ENCODE measurements around the gene SPRR1A. TPM values are rescaled to one million over a fixed set of nuclear protein-coding genes. Genes with fewer than 3 reads are reported as not detected.

Gene SPRR1A
- total RNA-seq, 1 experiment from 2014 or later, result not detected

DNA sequence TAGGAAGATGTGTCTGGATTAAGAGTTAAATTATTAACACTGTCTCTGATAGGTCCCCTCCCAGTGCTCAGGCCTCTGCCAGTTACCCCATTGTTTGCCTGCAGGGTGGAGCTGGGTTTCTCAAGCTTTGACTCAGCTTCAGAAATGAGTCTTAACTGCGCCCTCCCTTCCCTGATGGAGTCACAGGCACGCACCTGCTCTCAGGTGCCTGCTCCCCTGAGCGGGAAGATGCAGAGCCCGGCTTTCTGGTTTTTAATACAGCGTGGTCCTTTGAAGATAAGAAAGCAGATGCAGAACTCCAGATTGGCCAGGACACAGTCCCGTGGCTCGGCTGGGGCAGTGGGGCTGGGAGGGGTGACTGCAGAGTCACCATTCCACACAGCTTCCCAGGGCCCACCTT lies 16.7 kb upstream of the SPRR1A start:
- DNase-seq (ENCODE audit: low read depth, low spot score), result no peak
- POLR2A ChIA-PET, result no interaction called here

DNA sequence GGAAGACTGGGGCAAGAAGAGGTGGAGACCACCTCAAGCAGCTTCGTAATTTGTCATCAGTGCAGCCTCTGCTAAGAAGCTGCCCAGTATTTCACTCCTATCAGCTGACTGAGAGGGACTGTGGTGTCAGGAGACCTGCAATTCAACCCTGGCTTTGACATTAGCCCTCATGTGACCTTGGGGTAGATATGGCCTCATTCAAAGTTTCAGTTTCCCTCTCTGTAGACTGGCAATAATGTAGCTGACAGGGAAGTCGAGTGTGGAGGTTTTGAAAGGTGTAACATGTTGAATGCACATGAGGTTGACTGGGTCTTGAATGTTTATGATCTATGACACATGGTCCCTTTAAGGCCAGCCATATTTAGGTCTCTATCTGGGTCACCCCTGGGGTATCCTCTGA lies 15.6 kb upstream of the SPRR1A start:
- DNase-seq (ENCODE audit: low read depth, low spot score) (no peak), ATAC-seq (no peak)
- no peak overlapping the region for H3K4me3 ChIP-seq (ENCODE audit: low read depth in 2 of 2, low read length in 2 of 2)
- intact Hi-C loops (cut with micrococcal nuclease; ENCODE audit: unreplicated experiment), result no loop called here
- ChIA-PET CTCF (no interaction called here), POLR2A (no interaction called here)
- no TSS peak for BruUV-seq (replicated peaks)
- no peaks in the 10 kb centered on the region for H3K4me1 ChIP-seq (ENCODE audit: control insufficient read depth, insufficient read depth, low read length)
- TF ChIP-seq POLR2AphosphoS5 (IDR thresholded peaks at IDR 0.05; ENCODE audit: low read depth, low read length), result no peak
- TF ChIP-seq CTCF (IDR thresholded peaks at IDR 0.05), result no peak
- H3K9me3 ChIP-seq (ENCODE audit: control insufficient read depth, insufficient read depth, low read depth, low read length), result no peaks in the 10 kb centered on the region
- H3K27ac ChIP-seq (ENCODE audit: low read length), result no peak overlapping the region
- no peaks in the 10 kb centered on the region; the same call in 1 of the 2 replicates for H3K27me3 ChIP-seq (ENCODE audit: control insufficient read depth, insufficient read depth, low read length)
- no peaks in the 10 kb centered on the region for H3K36me3 ChIP-seq (ENCODE audit: control insufficient read depth, insufficient read depth, low read length)
- in situ Hi-C loops (cut with HindIII; ENCODE audit: low pct_unique_long_range_greater_than_20kb, low sequenced_read_pairs), result no loop called here

More for the DNA sequence above, 16.7 kb upstream of the SPRR1A start:
- Histone ChIP-seq H3K4me3 (ENCODE audit: low read depth in 2 of 2, low read length in 2 of 2) (no peak overlapping the region), H3K36me3 (ENCODE audit: control insufficient read depth, insufficient read depth, low read length) (no peaks in the 10 kb centered on the region), H3K27me3 (ENCODE audit: control insufficient read depth, insufficient read depth, low read length) (no peaks in the 10 kb centered on the region; the same call in 1 of the 2 replicates), H3K9me3 (ENCODE audit: control insufficient read depth, insufficient read depth, low read depth, low read length) (no peaks in the 10 kb centered on the region), H3K4me1 (ENCODE audit: control insufficient read depth, insufficient read depth, low read length) (no peaks in the 10 kb centered on the region), H3K27ac (ENCODE audit: low read length) (no peak overlapping the region)
- intact Hi-C loops (cut with micrococcal nuclease; ENCODE audit: unreplicated experiment) (no loop called here), in situ Hi-C loops (cut with HindIII; ENCODE audit: low pct_unique_long_range_greater_than_20kb, low sequenced_read_pairs) (no loop called here)
- no TSS peak for BruUV-seq (replicated peaks)
- no peak for ATAC-seq
- TF ChIP-seq, protein P1, sequence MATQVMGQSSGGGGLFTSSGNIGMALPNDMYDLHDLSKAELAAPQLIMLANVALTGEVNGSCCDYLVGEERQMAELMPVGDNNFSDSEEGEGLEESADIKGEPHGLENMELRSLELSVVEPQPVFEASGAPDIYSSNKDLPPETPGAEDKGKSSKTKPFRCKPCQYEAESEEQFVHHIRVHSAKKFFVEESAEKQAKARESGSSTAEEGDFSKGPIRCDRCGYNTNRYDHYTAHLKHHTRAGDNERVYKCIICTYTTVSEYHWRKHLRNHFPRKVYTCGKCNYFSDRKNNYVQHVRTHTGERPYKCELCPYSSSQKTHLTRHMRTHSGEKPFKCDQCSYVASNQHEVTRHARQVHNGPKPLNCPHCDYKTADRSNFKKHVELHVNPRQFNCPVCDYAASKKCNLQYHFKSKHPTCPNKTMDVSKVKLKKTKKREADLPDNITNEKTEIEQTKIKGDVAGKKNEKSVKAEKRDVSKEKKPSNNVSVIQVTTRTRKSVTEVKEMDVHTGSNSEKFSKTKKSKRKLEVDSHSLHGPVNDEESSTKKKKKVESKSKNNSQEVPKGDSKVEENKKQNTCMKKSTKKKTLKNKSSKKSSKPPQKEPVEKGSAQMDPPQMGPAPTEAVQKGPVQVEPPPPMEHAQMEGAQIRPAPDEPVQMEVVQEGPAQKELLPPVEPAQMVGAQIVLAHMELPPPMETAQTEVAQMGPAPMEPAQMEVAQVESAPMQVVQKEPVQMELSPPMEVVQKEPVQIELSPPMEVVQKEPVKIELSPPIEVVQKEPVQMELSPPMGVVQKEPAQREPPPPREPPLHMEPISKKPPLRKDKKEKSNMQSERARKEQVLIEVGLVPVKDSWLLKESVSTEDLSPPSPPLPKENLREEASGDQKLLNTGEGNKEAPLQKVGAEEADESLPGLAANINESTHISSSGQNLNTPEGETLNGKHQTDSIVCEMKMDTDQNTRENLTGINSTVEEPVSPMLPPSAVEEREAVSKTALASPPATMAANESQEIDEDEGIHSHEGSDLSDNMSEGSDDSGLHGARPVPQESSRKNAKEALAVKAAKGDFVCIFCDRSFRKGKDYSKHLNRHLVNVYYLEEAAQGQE (IDR thresholded peaks at IDR 0.05; ENCODE audit: insufficient read depth in 1 of 2, low read depth in 2 of 2, low read length in 1 of 2), result no peak
- no peak for TF ChIP-seq POLR2AphosphoS5 (IDR thresholded peaks at IDR 0.05; ENCODE audit: low read depth, low read length)
- no peak for TF ChIP-seq CTCF (IDR thresholded peaks at IDR 0.05)
- CTCF ChIA-PET, result no interaction called here

GRCh38 chr1:152969036-152969435 lies 14.8 kb upstream of the SPRR1A start:
- ATAC-seq, result no peak

More at GRCh38 chr1:152969036-152969435, 14.8 kb upstream of the SPRR1A start:
- no TSS peak for BruUV-seq (replicated peaks)
- intact Hi-C loops (cut with micrococcal nuclease; ENCODE audit: unreplicated experiment) (no loop called here), in situ Hi-C loops (cut with HindIII; ENCODE audit: low pct_unique_long_range_greater_than_20kb, low sequenced_read_pairs) (no loop called here)
- Histone ChIP-seq H3K4me3 (ENCODE audit: low read depth in 2 of 2, low read length in 2 of 2) (no peak overlapping the region), H3K27me3 (ENCODE audit: control insufficient read depth, insufficient read depth, low read length) (no peaks in the 10 kb centered on the region; the same call in 1 of the 2 replicates), H3K9me3 (ENCODE audit: control insufficient read depth, insufficient read depth, low read depth, low read length) (no peaks in the 10 kb centered on the region), H3K27ac (ENCODE audit: low read length) (no peak overlapping the region), H3K36me3 (ENCODE audit: control insufficient read depth, insufficient read depth, low read length) (no peaks in the 10 kb centered on the region), H3K4me1 (ENCODE audit: control insufficient read depth, insufficient read depth, low read length) (no peaks in the 10 kb centered on the region)
- POLR2A ChIA-PET, result no interaction called here
- DNase-seq (ENCODE audit: low read depth, low spot score), result no peak
- CTCF ChIA-PET, result no interaction called here
- TF ChIP-seq CTCF (IDR thresholded peaks at IDR 0.05) (no peak), SIN3A (IDR thresholded peaks at IDR 0.05; ENCODE audit: borderline replicate concordance, insufficient read depth, low read depth, low read length) (no peak), POLR2AphosphoS5 (IDR thresholded peaks at IDR 0.05; ENCODE audit: low read depth, low read length) (no peak), TCF7L2 (IDR thresholded peaks at IDR 0.05; ENCODE audit: low read depth, low read length) (no peak)
- TF ChIP-seq, protein P1 (IDR thresholded peaks at IDR 0.05; ENCODE audit: insufficient read depth in 1 of 2, low read depth in 2 of 2, low read length in 1 of 2), result no peak
